Activated CD8-positive, alpha-beta memory T cell treated with anti-CD3 and anti-CD28 coated beads, Interleukin-2, amount 50 U/mL, for 24 hours (primary cell): ENCODE measurements around the gene TUBA1C.
"Not testable (repeated sequence)": the region's sequence is repeated elsewhere in the genome, so short reads cannot be mapped to it uniquely, and the experiment has no call there.

Experiments used
- DNase-seq: peaks from one replicate; pipeline ENCODE4 v3.0.0-alpha.2; 2020; ENCODE audit errors: extremely low read depth

The TUBA1C gene

GRCh38 chr12:49264873-49265792, at the start of gene TUBA1C:
Gene TUBA1C, plus strand, starts transcription at chr12:49265082. Its CDS starts 100 bp downstream, at chr12:49265182.
- DNase-seq = peak; percentile 74

- DNase-seq = no peak
Observed at GRCh38 chr12:49219417-49220026, 45.4 kb upstream of the TUBA1C start.

- DNase-seq = no peak
Observed at GRCh38 chr12:49220972-49221371, 43.9 kb upstream of the TUBA1C start.

- DNase-seq = no peak
Observed at GRCh38 chr12:49223122-49223521, 41.8 kb upstream of the TUBA1C start.

GRCh38 chr12:49223590-49224369, 41.1 kb upstream of the TUBA1C start:
- no peak for DNase-seq

GRCh38 chr12:49225576-49226166, 39.2 kb upstream of the TUBA1C start:
- no peak for DNase-seq

- DNase-seq = no peak
Observed at GRCh38 chr12:49227713-49228112, 37.2 kb upstream of the TUBA1C start.

GRCh38 chr12:49228653-49229052, 36.2 kb upstream of the TUBA1C start:
- DNase-seq = no peak

- DNase-seq = no peak
Observed at GRCh38 chr12:49230176-49230804, 34.6 kb upstream of the TUBA1C start.

GRCh38 chr12:49230805-49231194, 34.1 kb upstream of the TUBA1C start:
- DNase-seq = no peak

- no peak for DNase-seq
Observed at GRCh38 chr12:49231878-49232655, 32.8 kb upstream of the TUBA1C start.

- DNase-seq = no peak
Observed at GRCh38 chr12:49232940-49233841, 31.7 kb upstream of the TUBA1C start.

GRCh38 chr12:49233842-49234526, 30.9 kb upstream of the TUBA1C start:
- no peak for DNase-seq

GRCh38 chr12:49236423-49236822, 28.5 kb upstream of the TUBA1C start:
- no peak for DNase-seq

GRCh38 chr12:49243631-49244030, 21.3 kb upstream of the TUBA1C start:
- DNase-seq = no peak

- no peak for DNase-seq
Observed at GRCh38 chr12:49244176-49244575, 20.7 kb upstream of the TUBA1C start.

- DNase-seq = no peak
Observed at GRCh38 chr12:49251357-49251756, 13.5 kb upstream of the TUBA1C start.

- DNase-seq = no peak
Observed at GRCh38 chr12:49253033-49253623, 11.8 kb upstream of the TUBA1C start.

- DNase-seq = not testable (repeated sequence)
Observed at GRCh38 chr12:49255456-49255855, 9.4 kb upstream of the TUBA1C start.
